Measurements from ENCODE around the gene GPR160. TPM values are rescaled to one million over a fixed set of nuclear protein-coding genes. Genes with fewer than 3 reads are reported as not detected.
A peak's percentile ranks its signal among the peaks of the same experiment; 100 is the strongest.

Gene GPR160
- total RNA-seq, 2 experiments from 2014 or later, result 13.8 TPM

DNA sequence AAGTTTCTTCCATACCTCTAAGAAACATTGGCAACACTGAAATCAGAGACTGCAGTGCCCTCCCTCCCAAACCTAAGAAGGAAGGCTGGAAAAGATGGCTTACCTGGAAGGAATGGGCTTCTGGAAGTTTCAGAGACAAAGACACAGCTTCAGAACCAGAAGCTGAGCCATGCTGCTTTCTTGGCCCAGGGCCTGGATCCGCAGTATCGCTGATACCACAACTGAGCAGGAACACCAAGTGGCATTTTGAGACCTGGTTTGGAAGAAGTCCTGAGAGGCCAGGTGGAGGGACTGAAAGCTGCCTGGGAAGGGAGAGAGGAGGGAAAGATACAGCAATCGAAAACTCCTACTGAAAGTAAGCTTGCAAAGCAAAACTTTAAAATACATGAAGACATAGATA lies 19.8 kb downstream of the GPR160 start:
- Mint-ChIP-seq H3K27me3 (no peaks in the 10 kb centered on the region), H3K4me3 (peak overlapping the region; percentile 64), H3K4me1 (peaks cover 45% of the 10 kb centered on the region), H3K9me3 (peaks cover 1% of the 10 kb centered on the region), H3K27ac (peak overlapping the region; percentile 84), H3K36me3 (ENCODE audit: low read depth) (peaks cover 7% of the 10 kb centered on the region)
- ChIA-PET CTCF (interaction anchor here (1.3 to 1.5 kb wide), 4 partner anchors 20 to 195 kb away, joined by 3 to 5 read pairs (median 4); partner anchors contain the start of genes GPR160 and PRKCI), POLR2A (interaction anchor here (0.7 to 2.0 kb wide), 5 partner anchors 13 to 294 kb away, joined by 3 to 5 read pairs (median 3); partner anchors contain the start of gene PHC3)
- DNase-seq, result no peak

DNA sequence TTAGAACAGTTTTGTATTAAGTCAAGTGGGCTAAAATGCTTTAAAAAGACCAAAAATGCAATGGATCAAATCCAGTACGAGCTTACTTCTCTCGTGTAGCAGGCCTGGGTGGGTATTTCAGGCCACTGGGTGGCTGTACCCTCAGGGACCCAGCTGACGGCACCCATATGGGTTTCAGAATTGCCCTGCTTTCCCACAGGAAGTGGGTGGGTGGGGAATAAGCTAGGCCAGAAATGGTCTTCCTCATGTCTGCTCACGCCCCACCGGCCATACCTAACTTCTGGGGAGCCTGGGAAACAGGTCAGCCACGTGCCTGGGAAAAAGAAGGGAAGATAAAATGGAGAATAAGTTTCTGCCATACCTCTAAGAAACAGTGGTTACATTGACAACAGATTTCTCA lies 20.3 kb downstream of the GPR160 start:
- POLR2A ChIA-PET, result interaction anchor here (0.7 to 1.5 kb wide), 3 partner anchors 13 to 294 kb away, joined by 3 to 4 read pairs (median 3); partner anchors contain the start of gene PHC3
- peak overlapping the region; percentile 64 for H3K4me3 Mint-ChIP-seq
- no peaks in the 10 kb centered on the region for H3K27me3 Mint-ChIP-seq
- H3K9me3 Mint-ChIP-seq, result peaks cover 2% of the 10 kb centered on the region
- H3K27ac Mint-ChIP-seq, result peak overlapping the region; percentile 84
- peak; percentile 29 for DNase-seq
- CTCF ChIA-PET, result interaction anchor here (1.3 to 1.5 kb wide), 4 partner anchors 21 to 196 kb away, joined by 3 to 5 read pairs (median 4); partner anchors contain the start of genes GPR160 and PRKCI
- H3K36me3 Mint-ChIP-seq (ENCODE audit: low read depth), result peaks cover 5% of the 10 kb centered on the region
- H3K4me1 Mint-ChIP-seq, result peaks cover 45% of the 10 kb centered on the region

DNA sequence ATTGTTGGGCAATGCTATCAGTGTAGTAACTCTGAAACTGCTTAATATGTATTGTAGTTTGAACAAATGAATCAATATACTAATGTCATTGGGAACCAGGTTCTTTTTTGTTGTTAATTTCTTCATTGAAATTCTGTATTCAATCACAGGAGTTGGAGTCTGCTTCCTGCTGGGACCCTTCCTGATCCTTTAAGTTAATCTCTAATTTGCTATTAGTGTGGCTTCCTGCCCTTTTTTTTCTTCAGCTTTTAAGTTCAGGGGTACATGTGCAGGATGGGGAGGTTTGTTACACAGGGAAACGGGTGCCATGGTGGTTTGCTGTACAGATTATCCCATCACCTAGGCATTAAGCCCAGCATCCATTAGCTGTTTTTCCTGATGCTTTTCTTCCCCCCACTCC lies 21.7 kb downstream of the GPR160 start:
- no peak for DNase-seq
- Mint-ChIP-seq H3K27me3 (no peaks in the 10 kb centered on the region), H3K27ac (no peak overlapping the region), H3K4me1 (peaks cover 43% of the 10 kb centered on the region), H3K4me3 (no peak overlapping the region), H3K9me3 (peaks cover 2% of the 10 kb centered on the region), H3K36me3 (ENCODE audit: low read depth) (peaks cover 5% of the 10 kb centered on the region)
- ChIA-PET POLR2A (no interaction called here), CTCF (no interaction called here)

DNA sequence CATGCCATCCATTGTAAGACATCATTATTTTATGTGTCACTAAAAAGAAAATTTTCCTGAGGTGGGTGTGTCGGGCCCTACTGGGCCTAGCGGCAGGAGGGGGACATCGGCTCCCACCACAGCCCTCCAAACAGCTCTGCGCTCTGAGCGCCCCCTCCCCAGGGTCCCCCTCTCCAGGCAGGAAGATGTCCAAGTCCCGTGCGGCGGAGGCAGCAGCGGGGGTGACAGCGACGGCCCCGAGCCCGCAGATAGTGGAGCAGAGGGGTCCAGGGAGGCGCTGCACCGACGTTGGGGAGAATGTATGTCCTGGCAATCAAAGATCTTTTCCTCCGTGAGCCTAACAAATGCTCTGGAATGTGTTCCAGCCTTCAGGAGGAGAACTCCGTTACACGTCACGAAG lies 24.3 kb downstream of the GPR160 start:
- H3K4me1 Mint-ChIP-seq, result peaks cover 18% of the 10 kb centered on the region
- DNase-seq, result no peak
- ChIA-PET CTCF (no interaction called here), POLR2A (no interaction called here)
- peaks cover 2% of the 10 kb centered on the region for H3K9me3 Mint-ChIP-seq
- peaks cover 5% of the 10 kb centered on the region for H3K36me3 Mint-ChIP-seq (ENCODE audit: low read depth)
- no peak overlapping the region for H3K27ac Mint-ChIP-seq
- H3K27me3 Mint-ChIP-seq, result no peaks in the 10 kb centered on the region
- no peak overlapping the region for H3K4me3 Mint-ChIP-seq

DNA sequence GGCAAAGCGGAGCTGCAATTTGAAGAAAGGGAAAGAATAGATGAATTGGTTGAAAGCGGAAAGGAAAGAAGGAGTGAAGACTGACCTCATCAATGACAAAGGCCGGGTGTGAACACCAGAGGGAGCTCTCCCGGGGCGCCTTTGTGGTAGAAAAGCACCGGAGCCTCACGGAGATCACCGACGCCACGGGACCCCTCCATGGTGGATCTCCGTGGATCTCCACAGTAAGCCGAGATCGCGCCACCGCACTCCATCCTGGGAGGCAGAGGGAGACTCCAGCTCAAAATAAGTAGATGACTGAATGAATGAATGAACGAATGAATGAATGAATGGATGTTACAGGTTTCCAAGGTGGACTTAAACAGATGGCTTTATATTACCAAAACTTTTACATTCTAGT lies 25.0 kb downstream of the GPR160 start:
- no peak overlapping the region for H3K4me3 Mint-ChIP-seq
- no peak for DNase-seq
- POLR2A ChIA-PET, result no interaction called here
- peaks cover 2% of the 10 kb centered on the region for H3K9me3 Mint-ChIP-seq
- no peak overlapping the region for H3K27ac Mint-ChIP-seq
- no peaks in the 10 kb centered on the region for H3K27me3 Mint-ChIP-seq
- peaks cover 5% of the 10 kb centered on the region for H3K36me3 Mint-ChIP-seq (ENCODE audit: low read depth)
- CTCF ChIA-PET, result interaction anchor here (0.8 kb wide), 2 partner anchors 17 to 95 kb away, joined by 3 read pairs; no protein-coding TSS in a partner anchor
- peaks cover 11% of the 10 kb centered on the region for H3K4me1 Mint-ChIP-seq

DNA sequence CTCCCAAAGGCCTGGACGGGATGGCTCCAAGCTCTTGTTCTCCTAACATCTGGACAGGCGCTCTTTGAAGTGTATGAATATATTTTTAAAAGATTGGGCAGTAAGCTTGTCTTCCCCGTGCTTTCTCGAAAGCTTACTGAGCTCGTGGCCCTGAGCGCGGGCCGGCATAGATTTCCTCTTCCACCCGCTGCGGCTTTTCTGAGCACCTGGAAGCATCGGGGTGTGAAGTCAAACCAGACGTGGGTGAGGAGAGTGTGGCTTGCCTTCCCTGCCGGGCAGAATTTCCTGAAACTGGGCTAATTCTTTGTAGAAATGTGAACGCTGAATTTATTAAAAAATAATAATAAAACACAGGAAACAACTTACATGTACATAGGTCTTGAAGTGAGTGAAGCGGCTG lies 25.9 kb downstream of the GPR160 start:
- H3K27ac Mint-ChIP-seq, result no peak overlapping the region
- H3K4me3 Mint-ChIP-seq, result no peak overlapping the region
- H3K27me3 Mint-ChIP-seq, result no peaks in the 10 kb centered on the region
- DNase-seq, result no peak
- H3K36me3 Mint-ChIP-seq (ENCODE audit: low read depth), result peaks cover 5% of the 10 kb centered on the region
- POLR2A ChIA-PET, result no interaction called here
- CTCF ChIA-PET, result interaction anchor here (0.7 kb wide), 1 partner anchor 30 kb away, joined by 4 read pairs; no protein-coding TSS in a partner anchor
- H3K9me3 Mint-ChIP-seq, result peaks cover 2% of the 10 kb centered on the region
- peaks cover 2% of the 10 kb centered on the region for H3K4me1 Mint-ChIP-seq

DNA sequence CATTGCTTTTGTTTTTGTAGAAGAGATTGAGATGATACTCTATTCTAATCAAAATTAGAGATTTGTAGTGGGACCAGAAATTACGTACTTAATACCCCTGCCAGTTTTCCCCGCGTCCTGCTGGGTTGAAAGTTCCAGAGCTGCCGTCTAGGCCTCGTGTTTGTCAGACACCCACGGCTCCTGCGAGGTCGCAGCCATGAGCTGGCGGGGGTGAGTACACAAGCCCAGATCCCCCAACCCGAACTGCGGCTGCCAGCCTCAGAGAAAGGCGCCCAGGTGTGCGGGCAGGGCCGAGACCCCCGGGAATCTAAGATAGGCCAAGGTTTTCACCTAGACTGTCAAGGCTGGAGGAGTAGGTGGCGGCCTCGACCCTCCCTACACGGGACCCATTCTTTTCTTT lies 26.3 kb downstream of the GPR160 start:
- Mint-ChIP-seq H3K4me1 (no peaks in the 10 kb centered on the region), H3K4me3 (no peak overlapping the region), H3K9me3 (peaks cover 2% of the 10 kb centered on the region), H3K27me3 (no peaks in the 10 kb centered on the region), H3K27ac (no peak overlapping the region), H3K36me3 (ENCODE audit: low read depth) (peaks cover 5% of the 10 kb centered on the region)
- POLR2A ChIA-PET, result no interaction called here
- no peak for DNase-seq
- CTCF ChIA-PET, result interaction anchor here (0.6 to 0.7 kb wide), 2 partner anchors 30 to 78 kb away, joined by 3 to 4 read pairs; no protein-coding TSS in a partner anchor

DNA sequence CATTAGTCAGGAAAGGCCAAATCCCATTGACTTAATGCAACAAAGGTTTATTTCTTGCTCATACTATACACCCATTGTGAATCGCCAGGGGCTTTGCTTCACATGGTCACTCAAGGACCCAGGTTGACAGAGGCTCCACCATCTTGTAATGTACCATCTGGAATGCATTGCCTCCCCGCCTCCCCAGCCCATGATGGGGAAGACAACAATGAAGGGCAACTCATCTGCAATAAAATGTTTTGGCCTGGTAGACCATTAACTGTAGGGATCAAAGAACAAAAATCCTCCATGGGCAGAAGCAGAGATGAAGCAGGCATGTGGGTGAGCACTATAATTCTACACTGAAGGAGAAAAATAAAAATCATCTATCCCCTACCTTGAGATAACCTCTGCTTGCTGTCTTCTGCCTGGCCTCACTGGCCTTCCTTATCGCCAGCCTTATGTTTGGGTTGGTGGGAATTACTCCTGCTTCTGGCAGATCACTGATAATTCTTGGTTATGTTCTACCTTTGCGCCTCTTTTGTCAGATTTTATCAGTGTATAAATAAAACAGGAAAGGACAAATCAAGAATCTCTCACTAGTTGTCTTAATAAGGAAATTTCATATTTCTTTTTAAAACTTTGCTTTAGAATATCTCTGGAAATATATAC lies 37.8 kb downstream of the GPR160 start:
- CTCF ChIA-PET, result no interaction called here
- Mint-ChIP-seq H3K4me3 (no peak overlapping the region), H3K4me1 (peaks cover 5% of the 10 kb centered on the region), H3K9me3 (peaks cover 9% of the 10 kb centered on the region), H3K36me3 (ENCODE audit: low read depth) (peaks cover 21% of the 10 kb centered on the region), H3K27me3 (no peaks in the 10 kb centered on the region), H3K27ac (no peak overlapping the region)
- POLR2A ChIA-PET, result no interaction called here
- no peak for DNase-seq

DNA sequence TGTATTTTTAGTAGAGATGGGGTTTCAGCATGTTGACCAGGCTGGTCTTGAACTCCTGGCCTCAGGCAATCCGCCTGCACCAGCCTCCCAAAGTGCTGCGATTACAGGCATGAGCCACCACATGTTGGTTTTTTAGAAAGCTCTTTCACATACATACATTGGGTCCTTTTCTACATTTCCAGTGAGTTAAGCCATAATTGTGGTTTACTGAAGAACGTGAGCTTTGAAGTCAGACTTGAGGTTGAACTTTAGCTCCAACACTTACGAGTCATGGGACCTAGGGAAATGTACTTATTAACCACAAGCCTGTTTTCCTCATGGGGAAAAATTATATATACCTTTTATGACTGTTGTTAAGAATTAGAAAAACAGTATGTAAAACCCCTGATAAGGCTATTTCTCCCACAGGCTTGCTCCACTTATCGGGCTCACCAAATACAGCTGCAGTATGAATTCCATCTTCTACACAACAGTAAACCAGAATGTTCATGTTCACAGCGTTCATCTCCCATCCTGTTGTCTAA lies 39.0 kb downstream of the GPR160 start:
- Mint-ChIP-seq H3K9me3 (peaks cover 9% of the 10 kb centered on the region), H3K4me1 (peaks cover 5% of the 10 kb centered on the region), H3K36me3 (ENCODE audit: low read depth) (peaks cover 26% of the 10 kb centered on the region), H3K27ac (no peak overlapping the region), H3K4me3 (no peak overlapping the region), H3K27me3 (no peaks in the 10 kb centered on the region)
- ChIA-PET CTCF (no interaction called here), POLR2A (interaction anchor here (0.6 to 1.1 kb wide), 2 partner anchors 20 to 737 kb away, joined by 3 to 5 read pairs; no protein-coding TSS in a partner anchor)
- DNase-seq, result no peak

DNA sequence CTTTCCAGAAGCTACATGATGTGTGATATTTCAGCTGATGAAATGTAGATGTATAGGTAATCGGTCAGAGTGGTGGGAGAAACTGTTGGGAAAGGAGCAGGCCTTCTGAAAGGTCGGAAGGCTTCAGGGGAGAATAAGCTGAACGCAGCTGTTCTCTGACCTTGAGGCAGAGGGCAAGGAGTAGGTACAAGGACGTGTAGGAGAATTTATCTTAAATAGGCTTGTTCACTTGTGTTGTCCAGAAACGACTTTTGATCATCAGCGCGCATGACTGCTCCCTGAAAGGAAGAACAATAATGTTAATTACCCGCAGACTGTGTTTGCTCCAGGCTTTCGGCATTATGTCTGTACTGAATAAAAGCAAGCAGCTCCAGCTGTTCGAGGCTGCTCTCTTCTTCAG lies 39.6 kb downstream of the GPR160 start:
- H3K4me1 Mint-ChIP-seq, result peaks cover 5% of the 10 kb centered on the region
- POLR2A ChIA-PET, result interaction anchor here (1.1 kb wide), 1 partner anchor 21 kb away, joined by 5 read pairs; no protein-coding TSS in a partner anchor
- DNase-seq, result no peak
- no peaks in the 10 kb centered on the region for H3K27me3 Mint-ChIP-seq
- no peak overlapping the region for H3K4me3 Mint-ChIP-seq
- H3K36me3 Mint-ChIP-seq (ENCODE audit: low read depth), result peaks cover 26% of the 10 kb centered on the region
- H3K27ac Mint-ChIP-seq, result no peak overlapping the region
- CTCF ChIA-PET, result no interaction called here
- H3K9me3 Mint-ChIP-seq, result peaks cover 7% of the 10 kb centered on the region

DNA sequence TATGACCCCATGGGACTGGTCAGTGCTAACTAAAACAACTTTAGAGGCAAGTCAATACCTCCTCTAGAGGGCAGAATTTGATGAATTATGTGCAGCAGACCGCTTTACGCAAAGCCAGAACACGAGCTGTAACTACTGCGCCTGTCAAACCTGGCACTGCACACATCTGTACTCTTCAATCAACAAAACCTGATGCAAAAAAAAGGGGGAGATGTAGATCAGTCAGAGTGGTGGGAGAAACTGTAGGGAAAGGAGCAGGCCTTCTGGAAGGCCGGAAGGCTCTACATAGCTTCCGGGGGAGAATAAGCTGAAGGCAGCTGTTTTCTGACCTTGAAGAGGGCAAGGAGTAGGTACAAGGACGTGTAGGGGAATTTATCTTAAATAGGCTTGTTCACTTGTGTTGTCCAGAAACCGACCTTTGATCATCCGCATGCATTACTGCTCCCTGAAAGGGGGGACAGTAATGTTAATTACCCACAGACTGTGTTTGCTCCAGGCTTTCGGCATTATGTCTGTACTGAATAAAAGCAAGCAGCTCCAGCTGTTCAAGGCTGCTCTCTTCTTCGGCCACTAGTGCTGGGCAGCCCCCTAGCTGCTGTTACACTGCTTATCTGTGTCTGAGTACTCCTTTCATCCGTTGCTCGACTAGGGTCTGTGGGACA lies 41.0 kb downstream of the GPR160 start:
- CTCF ChIA-PET, result interaction anchor here (0.6 to 1.2 kb wide), 4 partner anchors 9 to 287 kb away, joined by 3 read pairs; no protein-coding TSS in a partner anchor
- no peaks in the 10 kb centered on the region for H3K27me3 Mint-ChIP-seq
- no peak overlapping the region for H3K4me3 Mint-ChIP-seq
- no peaks in the 10 kb centered on the region for H3K9me3 Mint-ChIP-seq
- no peak overlapping the region for H3K27ac Mint-ChIP-seq
- no peak for DNase-seq
- peaks cover 5% of the 10 kb centered on the region for H3K4me1 Mint-ChIP-seq
- POLR2A ChIA-PET, result no interaction called here
- H3K36me3 Mint-ChIP-seq (ENCODE audit: low read depth), result peaks cover 23% of the 10 kb centered on the region

DNA sequence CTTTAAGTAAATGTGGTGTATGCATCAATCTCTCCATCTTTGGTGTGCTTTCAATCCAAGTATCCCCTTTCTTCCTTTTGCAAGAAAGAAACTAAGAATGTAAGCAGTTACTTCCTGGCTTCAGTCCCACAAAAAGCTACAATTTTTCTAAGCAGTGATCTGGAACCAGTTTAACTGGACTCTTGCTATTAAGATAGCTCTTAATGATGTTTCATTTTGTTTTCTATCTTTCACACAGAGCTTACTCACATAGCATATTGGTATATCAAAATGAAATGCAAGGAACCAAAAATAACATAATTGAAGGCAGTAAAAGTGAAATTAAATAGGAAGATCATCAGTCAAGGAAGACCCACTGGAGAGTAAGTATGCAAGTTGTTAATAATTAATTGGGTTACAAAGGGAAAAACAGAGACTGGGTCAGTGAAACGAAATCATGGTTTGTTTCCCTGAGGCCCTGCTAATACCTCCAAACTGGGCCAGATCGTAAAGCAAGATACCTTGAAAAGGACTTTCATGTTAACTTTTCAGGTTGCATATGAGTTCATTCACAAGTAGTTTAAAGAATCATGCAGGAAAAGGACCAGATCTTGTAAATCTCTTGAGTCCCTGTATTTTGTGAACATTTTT lies 41.9 kb downstream of the GPR160 start:
- Mint-ChIP-seq H3K36me3 (ENCODE audit: low read depth) (peaks cover 26% of the 10 kb centered on the region), H3K4me3 (no peak overlapping the region), H3K27me3 (no peaks in the 10 kb centered on the region), H3K27ac (no peak overlapping the region), H3K4me1 (peaks cover 5% of the 10 kb centered on the region), H3K9me3 (no peaks in the 10 kb centered on the region)
- DNase-seq, result no peak
- POLR2A ChIA-PET, result no interaction called here
- CTCF ChIA-PET, result interaction anchor here (1.0 to 1.2 kb wide), 2 partner anchors 17 to 186 kb away, joined by 3 read pairs; no protein-coding TSS in a partner anchor

DNA sequence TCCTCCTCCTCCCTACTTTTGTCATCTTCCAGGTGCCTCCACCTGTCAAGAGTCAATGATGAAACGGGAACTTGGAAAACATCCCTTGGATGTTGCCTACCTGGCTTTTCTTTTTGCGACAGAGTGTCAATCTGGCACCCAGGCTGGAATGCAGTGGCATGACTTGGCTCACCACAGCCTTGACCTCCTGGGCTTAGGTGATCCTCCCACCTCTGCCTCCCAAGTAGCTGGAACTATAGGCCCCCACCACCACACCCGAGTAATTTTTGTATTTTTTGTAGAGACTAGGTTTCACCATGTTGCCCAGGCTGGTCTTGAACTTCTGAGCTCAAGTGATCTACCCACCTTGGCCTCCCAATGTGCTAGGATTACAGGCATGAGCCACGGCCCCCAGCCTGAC lies 42.8 kb downstream of the GPR160 start:
- H3K27ac Mint-ChIP-seq, result no peak overlapping the region
- H3K4me1 Mint-ChIP-seq, result peaks cover 5% of the 10 kb centered on the region
- no peaks in the 10 kb centered on the region for H3K9me3 Mint-ChIP-seq
- ChIA-PET POLR2A (no interaction called here), CTCF (interaction anchor here (1.0 kb wide), 1 partner anchor 18 kb away, joined by 3 read pairs; no protein-coding TSS in a partner anchor)
- H3K27me3 Mint-ChIP-seq, result no peaks in the 10 kb centered on the region
- DNase-seq, result no peak
- H3K4me3 Mint-ChIP-seq, result no peak overlapping the region
- peaks cover 32% of the 10 kb centered on the region for H3K36me3 Mint-ChIP-seq (ENCODE audit: low read depth)

Measured in activated CD4-positive, alpha-beta memory T cell treated with anti-CD3 and anti-CD28 coated beads, Interleukin-2, amount 10 ng/mL, durations not matched to agents 7 days and 5 days (primary cell).